Activated T-helper 17 cell treated with anti-CD3 and anti-CD28 coated beads, Interleukin-2, amount 50 U/mL, for 72 hours (primary cell): ENCODE results near the gene FHDC1. TPM values are rescaled to one million over a fixed set of nuclear protein-coding genes. Genes with fewer than 3 reads are reported as not detected.

Source experiments
- ATAC-seq: fragments of 150-1000 bp; cut with Tn5 transposase; replicated peaks from 2 replicates; pipeline ENCODE4 v1.10.0; 2021; ENCODE audit warnings: mild to moderate bottlenecking, moderate library complexity
- H3K27ac Mint-ChIP-seq: one replicate; pipeline ENCODE4 v1.8.0; 2022; ENCODE audit warnings: mixed read lengths
- H3K27me3 Mint-ChIP-seq: one replicate; pipeline ENCODE4 v1.8.0; 2022; ENCODE audit warnings: mixed read lengths
- H3K36me3 Mint-ChIP-seq: one replicate; pipeline ENCODE4 v1.8.0; 2022; ENCODE audit warnings: low read depth, mild to moderate bottlenecking, mixed read lengths
- H3K4me1 Mint-ChIP-seq: one replicate; pipeline ENCODE4 v1.8.0; 2022; ENCODE audit warnings: mixed read lengths
- H3K4me3 Mint-ChIP-seq: one replicate; pipeline ENCODE4 v1.8.0; 2022; ENCODE audit warnings: mild to moderate bottlenecking, mixed read lengths
- H3K9me3 Mint-ChIP-seq: one replicate; pipeline ENCODE4 v1.8.0; 2022; ENCODE audit warnings: mixed read lengths
- total RNA-seq, 2 donors: library from RNA; stranded (reverse); gene quantifications; one replicate each; pipeline ENCODE4 v1.2.3, GENCODE V29; 2022

FHDC1 gene
- total RNA-seq, 2 donors from 2014 or later, result 0.32 to 0.48 TPM

- H3K4me3 Mint-ChIP-seq, result no peak overlapping the region
- H3K27me3 Mint-ChIP-seq, result peaks cover 22% of the 10 kb centered on the region
- no peak overlapping the region for H3K27ac Mint-ChIP-seq
- H3K9me3 Mint-ChIP-seq, result no peaks in the 10 kb centered on the region
- peaks cover 8% of the 10 kb centered on the region for H3K36me3 Mint-ChIP-seq
- no peak for ATAC-seq
- peaks cover 7% of the 10 kb centered on the region for H3K4me1 Mint-ChIP-seq
Observed at GRCh38 chr4:152941411-152941810, 5.3 kb downstream of the FHDC1 start.

GRCh38 chr4:152942346-152942745 lies 6.2 kb downstream of the FHDC1 start:
- H3K27me3 Mint-ChIP-seq, result peaks cover 26% of the 10 kb centered on the region
- no peaks in the 10 kb centered on the region for H3K9me3 Mint-ChIP-seq
- peaks cover 7% of the 10 kb centered on the region for H3K4me1 Mint-ChIP-seq
- no peak for ATAC-seq
- no peak overlapping the region for H3K27ac Mint-ChIP-seq
- peaks cover 8% of the 10 kb centered on the region for H3K36me3 Mint-ChIP-seq
- no peak overlapping the region for H3K4me3 Mint-ChIP-seq

GRCh38 chr4:152943672-152944071 lies 7.5 kb downstream of the FHDC1 start:
- Mint-ChIP-seq H3K4me3 (no peak overlapping the region), H3K36me3 (no peaks in the 10 kb centered on the region), H3K27me3 (peaks cover 28% of the 10 kb centered on the region), H3K27ac (no peak overlapping the region), H3K9me3 (no peaks in the 10 kb centered on the region), H3K4me1 (peaks cover under 1% of the 10 kb centered on the region)
- ATAC-seq, result no peak

- ATAC-seq, result no peak
- Mint-ChIP-seq H3K27me3 (peaks cover 22% of the 10 kb centered on the region), H3K36me3 (no peaks in the 10 kb centered on the region), H3K4me3 (no peak overlapping the region), H3K4me1 (no peaks in the 10 kb centered on the region), H3K27ac (no peak overlapping the region), H3K9me3 (no peaks in the 10 kb centered on the region)
Observed at GRCh38 chr4:152944666-152945320, 8.7 kb downstream of the FHDC1 start.

GRCh38 chr4:152945639-152946038 lies 9.5 kb downstream of the FHDC1 start:
- Mint-ChIP-seq H3K4me1 (no peaks in the 10 kb centered on the region), H3K9me3 (no peaks in the 10 kb centered on the region), H3K27ac (no peak overlapping the region)

GRCh38 chr4:152946446-152946845 lies 10.3 kb downstream of the FHDC1 start:
- no peak for ATAC-seq

More at GRCh38 chr4:152945639-152946038, 9.5 kb downstream of the FHDC1 start:
- no peak overlapping the region for H3K4me3 Mint-ChIP-seq
- H3K36me3 Mint-ChIP-seq, result no peaks in the 10 kb centered on the region
- no peak for ATAC-seq
- H3K27me3 Mint-ChIP-seq, result peaks cover 19% of the 10 kb centered on the region

GRCh38 chr4:152947311-152947710 lies 11.2 kb downstream of the FHDC1 start:
- Mint-ChIP-seq H3K27me3 (peaks cover 23% of the 10 kb centered on the region), H3K4me1 (no peaks in the 10 kb centered on the region), H3K36me3 (no peaks in the 10 kb centered on the region), H3K4me3 (no peak overlapping the region), H3K27ac (no peak overlapping the region), H3K9me3 (no peaks in the 10 kb centered on the region)
- ATAC-seq, result no peak

More at GRCh38 chr4:152946446-152946845, 10.3 kb downstream of the FHDC1 start:
- Mint-ChIP-seq H3K9me3 (no peaks in the 10 kb centered on the region), H3K27ac (no peak overlapping the region), H3K27me3 (peaks cover 23% of the 10 kb centered on the region), H3K4me3 (no peak overlapping the region), H3K4me1 (no peaks in the 10 kb centered on the region), H3K36me3 (no peaks in the 10 kb centered on the region)

GRCh38 chr4:152949930-152950329 lies 13.8 kb downstream of the FHDC1 start:
- no peak for ATAC-seq
- Mint-ChIP-seq H3K27ac (no peak overlapping the region), H3K4me1 (no peaks in the 10 kb centered on the region), H3K36me3 (no peaks in the 10 kb centered on the region), H3K4me3 (no peak overlapping the region), H3K27me3 (peaks cover 23% of the 10 kb centered on the region), H3K9me3 (no peaks in the 10 kb centered on the region)

- no peak overlapping the region for H3K4me3 Mint-ChIP-seq
- H3K36me3 Mint-ChIP-seq, result no peaks in the 10 kb centered on the region
- H3K27ac Mint-ChIP-seq, result no peak overlapping the region
- no peaks in the 10 kb centered on the region for H3K4me1 Mint-ChIP-seq
- peaks cover 23% of the 10 kb centered on the region for H3K27me3 Mint-ChIP-seq
- no peak for ATAC-seq
- no peaks in the 10 kb centered on the region for H3K9me3 Mint-ChIP-seq
Observed at GRCh38 chr4:152950402-152951274, 14.5 kb downstream of the FHDC1 start.

GRCh38 chr4:152951348-152951747 lies 15.2 kb downstream of the FHDC1 start:
- no peaks in the 10 kb centered on the region for H3K4me1 Mint-ChIP-seq
- no peak for ATAC-seq
- no peak overlapping the region for H3K27ac Mint-ChIP-seq
- H3K4me3 Mint-ChIP-seq, result no peak overlapping the region
- no peaks in the 10 kb centered on the region for H3K36me3 Mint-ChIP-seq
- H3K27me3 Mint-ChIP-seq, result peaks cover 23% of the 10 kb centered on the region
- no peaks in the 10 kb centered on the region for H3K9me3 Mint-ChIP-seq

GRCh38 chr4:152953514-152953913 lies 17.4 kb downstream of the FHDC1 start:
- no peak overlapping the region for H3K4me3 Mint-ChIP-seq
- H3K27me3 Mint-ChIP-seq, result peaks cover 11% of the 10 kb centered on the region
- no peaks in the 10 kb centered on the region for H3K9me3 Mint-ChIP-seq
- no peak for ATAC-seq
- peaks cover 5% of the 10 kb centered on the region for H3K4me1 Mint-ChIP-seq
- H3K27ac Mint-ChIP-seq, result no peak overlapping the region
- no peaks in the 10 kb centered on the region for H3K36me3 Mint-ChIP-seq

GRCh38 chr4:152954741-152955140 lies 18.6 kb downstream of the FHDC1 start:
- Mint-ChIP-seq H3K27me3 (peaks cover 11% of the 10 kb centered on the region), H3K36me3 (no peaks in the 10 kb centered on the region), H3K4me3 (no peak overlapping the region), H3K4me1 (peaks cover 5% of the 10 kb centered on the region), H3K27ac (no peak overlapping the region), H3K9me3 (no peaks in the 10 kb centered on the region)
- no peak for ATAC-seq

GRCh38 chr4:152956147-152956546 lies 20.0 kb downstream of the FHDC1 start:
- no peak for ATAC-seq
- Mint-ChIP-seq H3K27me3 (peaks cover 3% of the 10 kb centered on the region), H3K27ac (no peak overlapping the region), H3K9me3 (no peaks in the 10 kb centered on the region), H3K4me1 (peaks cover 5% of the 10 kb centered on the region), H3K36me3 (no peaks in the 10 kb centered on the region), H3K4me3 (no peak overlapping the region)

- Mint-ChIP-seq H3K27me3 (peaks cover 3% of the 10 kb centered on the region), H3K4me1 (peaks cover 5% of the 10 kb centered on the region), H3K36me3 (no peaks in the 10 kb centered on the region), H3K9me3 (no peaks in the 10 kb centered on the region), H3K4me3 (no peak overlapping the region), H3K27ac (no peak overlapping the region)
- ATAC-seq, result no peak
Observed at GRCh38 chr4:152956650-152957436, 20.7 kb downstream of the FHDC1 start.
